Subcutaneous adipose tissue (tissue), 4 donors: ENCODE results near the gene CNTNAP2. TPM values are rescaled to one million over a fixed set of nuclear protein-coding genes. Genes with fewer than 3 reads are reported as not detected.

Source experiments
- CTCF ChIP-seq: fragments of 450-650 bp; IDR thresholded peaks from one replicate; pipeline ENCODE4 v1.5.1; 2016; ENCODE audit warnings: low read depth, mild to moderate bottlenecking, control low read depth, antibody characterized with exemption, moderate library complexity
- total RNA-seq, 4 donors: library from RNA; depleted of rRNA; stranded (reverse); fragments of >200 nt; gene quantifications; one replicate each; pipeline ENCODE4 v1.1.0, GENCODE V29; 2016

CNTNAP2 gene
- total RNA-seq, 4 donors from 2014 or later: not detected

- TF ChIP-seq CTCF: no peak
Observed at GRCh38 chr7:148116195-148116594, 1999.6 kb downstream of the CNTNAP2 start.

GRCh38 chr7:148116829-148117403, 2000.3 kb downstream of the CNTNAP2 start:
- TF ChIP-seq CTCF: no peak

- no peak for TF ChIP-seq CTCF
Observed at GRCh38 chr7:148118371-148118770, 2001.8 kb downstream of the CNTNAP2 start.

GRCh38 chr7:148121401-148121800, 2004.8 kb downstream of the CNTNAP2 start:
- TF ChIP-seq CTCF: no peak

GRCh38 chr7:148121847-148122246, 2005.2 kb downstream of the CNTNAP2 start:
- no peak for TF ChIP-seq CTCF

GRCh38 chr7:148124477-148124876, 2007.9 kb downstream of the CNTNAP2 start:
- TF ChIP-seq CTCF: no peak

GRCh38 chr7:148127374-148127773, 2010.8 kb downstream of the CNTNAP2 start:
- no peak for TF ChIP-seq CTCF
